GM19193 (cell line): Measurements from ENCODE around the gene PPFIA4.

Experiments used
- POLR2A ChIP-seq: IDR thresholded peaks from 4 replicates; pipeline ENCODE4 v1.6.1; 2011; ENCODE audit not compliant: insufficient read depth, insufficient read length; ENCODE audit errors: extremely low read depth

Gene PPFIA4

DNA sequence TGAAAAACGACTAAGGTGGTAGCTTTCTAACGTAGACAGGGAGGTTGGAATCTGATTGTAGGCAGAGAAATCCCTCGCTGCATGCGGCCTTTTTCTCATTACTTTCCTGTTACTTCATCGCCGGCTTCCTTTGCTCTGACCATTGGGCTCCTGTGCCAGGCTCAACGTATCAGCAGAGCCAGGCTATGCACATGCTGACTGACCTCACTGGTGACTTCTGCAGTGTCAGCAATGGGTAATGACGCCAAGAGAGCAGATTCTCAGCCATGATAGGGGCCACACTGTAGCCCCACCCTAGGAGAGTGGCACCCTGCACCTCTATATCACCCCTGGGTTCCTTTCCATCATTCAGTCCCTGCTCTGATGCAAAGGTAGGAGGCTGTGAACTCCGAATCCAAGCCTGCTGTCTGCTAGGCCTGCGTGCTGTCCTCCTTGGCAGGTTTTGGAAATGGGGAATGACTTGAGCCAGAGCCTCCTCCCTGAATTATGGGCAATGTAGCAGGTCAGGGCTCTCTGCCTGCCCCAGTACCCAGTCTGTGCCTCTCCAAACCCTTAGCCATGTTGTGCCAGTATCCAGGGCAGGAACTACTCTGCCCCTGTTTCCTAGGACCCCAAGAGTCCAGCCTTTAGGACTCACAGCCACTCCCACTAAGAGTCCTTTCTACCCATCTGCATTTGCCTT is 11.4 kb downstream of the PPFIA4 start:
- no peak for TF ChIP-seq POLR2A

- no peak for TF ChIP-seq POLR2A
These were observed 12.0 kb downstream of the PPFIA4 start for GRCh38 chr1:203038217-203038741.

DNA sequence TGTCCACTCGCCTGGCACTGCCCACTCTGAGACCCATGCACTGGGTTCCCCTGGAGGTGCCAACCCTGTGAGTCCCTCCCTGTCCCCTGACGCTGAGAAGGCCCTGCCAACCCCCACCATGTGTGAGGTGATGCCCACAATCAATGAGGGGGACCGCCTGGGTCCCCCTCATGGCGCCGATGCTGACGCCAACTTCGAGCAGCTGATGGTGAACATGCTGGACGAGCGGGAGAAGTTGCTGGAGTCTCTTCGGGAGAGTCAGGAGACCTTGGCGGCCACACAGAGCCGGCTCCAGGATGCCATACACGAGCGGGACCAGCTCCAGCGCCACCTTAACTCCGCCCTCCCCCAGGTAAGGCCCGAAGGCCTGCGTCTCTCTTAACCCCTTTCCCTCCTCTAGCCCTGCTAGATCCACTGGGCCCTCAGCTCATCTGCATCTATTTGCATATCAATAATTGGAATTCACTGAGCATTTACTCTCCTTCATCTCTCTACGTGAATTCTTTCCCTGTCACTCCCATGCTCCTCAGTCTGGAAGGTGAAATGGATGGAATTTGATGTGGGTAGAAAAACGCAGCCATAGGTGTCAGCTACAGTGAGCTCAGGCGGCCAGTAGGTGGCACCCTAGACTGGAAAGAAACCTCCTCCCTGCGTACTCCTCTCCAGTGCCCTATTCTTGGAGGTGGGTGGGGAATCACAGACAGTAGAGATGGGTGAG is 12.8 kb downstream of the PPFIA4 start:
- no peak for TF ChIP-seq POLR2A

DNA sequence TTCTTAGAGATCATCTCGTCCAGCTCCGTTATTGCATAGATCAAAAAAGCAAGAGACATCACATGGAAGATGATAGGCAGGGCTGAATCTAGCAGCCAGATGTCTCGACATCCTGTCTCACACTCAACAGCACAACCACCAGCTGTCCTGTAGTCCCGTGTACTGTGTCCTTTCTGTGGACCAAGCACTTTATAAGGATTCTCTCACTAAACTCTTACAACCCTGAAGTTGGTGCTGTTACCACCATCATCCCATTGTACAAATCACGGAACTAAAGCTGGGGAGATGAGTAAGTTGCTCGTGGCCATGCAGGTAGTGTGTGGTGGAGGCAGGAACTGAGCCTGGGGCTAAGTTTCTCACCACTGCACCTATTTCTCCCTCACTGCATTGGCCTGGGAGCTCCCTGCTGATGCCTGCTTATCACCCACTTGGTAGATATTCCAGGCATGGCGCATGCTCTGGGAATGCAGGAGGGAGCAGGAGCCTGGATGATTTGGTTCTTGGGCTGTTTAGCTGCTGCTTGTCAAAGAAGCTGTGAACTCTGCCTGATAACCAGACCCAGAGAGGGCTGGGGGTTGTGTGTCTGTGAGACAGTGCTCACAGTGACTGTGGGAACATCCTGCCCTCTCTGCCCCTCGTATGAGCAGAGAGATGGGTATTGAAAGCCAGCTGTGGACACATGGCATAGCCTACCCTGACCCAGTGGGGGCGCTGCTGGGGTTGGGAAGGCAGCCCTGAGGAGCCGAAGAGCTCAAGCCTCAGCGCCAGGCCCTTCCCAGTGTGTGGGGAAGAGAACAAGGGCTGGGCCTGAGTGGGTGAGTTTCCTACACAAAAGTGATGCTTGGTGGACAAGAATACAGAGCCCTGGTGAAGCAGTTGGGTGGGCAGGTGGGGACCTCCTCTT is 13.6 kb downstream of the PPFIA4 start:
- TF ChIP-seq POLR2A: no peak

GRCh38 chr1:203040513-203041275 is 14.4 kb downstream of the PPFIA4 start:
- no peak for TF ChIP-seq POLR2A

GRCh38 chr1:203041351-203041932 is 15.2 kb downstream of the PPFIA4 start:
- no peak for TF ChIP-seq POLR2A

DNA sequence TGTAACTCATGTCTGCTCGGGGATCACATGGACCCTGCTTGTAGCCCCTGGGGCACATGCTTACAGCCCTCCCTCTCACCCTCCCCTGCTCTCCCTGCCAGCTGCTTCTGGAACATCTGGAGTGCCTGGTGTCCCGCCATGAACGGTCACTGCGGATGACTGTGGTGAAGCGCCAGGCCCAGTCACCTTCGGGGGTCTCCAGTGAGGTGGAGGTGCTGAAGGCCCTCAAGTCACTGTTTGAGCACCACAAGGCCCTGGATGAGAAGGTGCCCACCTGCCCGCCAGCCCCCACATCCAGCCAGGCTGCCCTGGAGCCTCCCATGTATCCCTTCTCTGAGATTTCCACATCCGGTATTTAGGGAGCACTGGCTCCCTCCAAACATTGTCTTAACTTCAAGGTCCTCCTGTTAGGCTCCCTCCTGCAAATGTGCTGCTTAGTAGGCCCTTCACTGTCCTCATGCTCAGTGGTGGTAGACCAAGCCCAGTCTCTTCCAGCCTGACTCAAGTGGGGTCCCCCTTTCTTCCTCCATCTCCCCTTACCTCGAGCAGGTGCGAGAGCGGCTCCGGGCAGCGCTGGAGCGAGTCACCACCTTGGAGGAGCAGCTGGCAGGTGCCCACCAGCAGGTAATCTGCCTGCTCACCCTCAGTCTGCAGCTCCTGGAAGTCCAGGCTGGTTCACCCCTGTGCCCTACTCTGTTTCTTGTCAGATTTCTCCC is 17.7 kb downstream of the PPFIA4 start:
- no peak for TF ChIP-seq POLR2A

DNA sequence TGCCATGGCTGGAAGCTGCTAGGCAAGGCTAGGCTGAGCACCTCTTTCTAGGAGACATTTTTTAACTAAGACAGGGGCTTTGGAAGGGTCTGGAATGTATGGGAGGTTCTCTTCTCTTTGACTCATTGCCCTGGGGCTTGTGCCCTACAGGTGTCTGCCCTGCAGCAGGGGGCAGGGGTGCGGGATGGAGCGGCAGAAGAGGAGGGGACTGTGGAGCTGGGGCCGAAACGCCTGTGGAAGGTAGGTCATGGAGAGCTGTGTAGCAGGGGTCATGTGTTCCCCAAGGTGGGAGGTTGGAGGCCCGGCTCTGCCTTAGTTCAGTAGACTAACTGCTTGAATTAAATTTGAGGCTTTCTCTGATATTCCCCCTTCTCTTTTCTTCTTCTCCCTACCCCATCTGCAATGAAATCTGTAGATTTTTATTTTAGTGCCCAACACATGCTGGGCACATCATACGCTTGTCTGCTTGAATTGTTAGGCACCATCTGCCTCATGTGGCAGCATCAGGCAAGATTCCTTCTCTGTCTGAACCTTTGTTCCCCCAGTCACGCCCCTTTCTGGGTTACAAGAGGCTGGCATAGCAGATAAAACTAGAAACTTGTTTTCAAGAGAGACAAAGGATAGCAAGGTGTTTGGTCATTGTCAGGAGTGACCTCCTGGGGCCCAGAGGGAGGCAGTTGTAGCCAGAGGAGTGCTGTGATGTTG is 18.4 kb downstream of the PPFIA4 start:
- no peak for TF ChIP-seq POLR2A

DNA sequence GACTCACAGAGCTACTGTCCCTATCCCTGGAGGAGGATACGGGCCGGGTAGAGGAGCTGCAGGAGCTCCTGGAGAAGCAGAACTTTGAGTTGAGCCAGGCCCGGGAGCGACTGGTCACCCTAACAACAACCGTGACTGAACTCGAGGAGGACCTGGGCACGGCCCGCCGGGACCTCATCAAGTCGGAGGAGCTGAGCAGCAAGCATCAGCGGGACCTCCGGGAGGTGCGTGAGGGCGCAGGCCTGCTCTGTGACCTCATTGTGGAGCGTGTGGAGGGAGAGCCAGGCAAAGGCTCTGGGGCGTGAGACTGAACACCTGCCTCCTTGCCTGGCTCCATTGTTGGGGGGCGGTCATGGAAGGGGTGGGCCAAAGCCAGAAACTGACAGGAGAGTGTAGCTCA is 19.0 kb downstream of the PPFIA4 start:
- no peak for TF ChIP-seq POLR2A

GRCh38 chr1:203045821-203046594 is 19.7 kb downstream of the PPFIA4 start:
- TF ChIP-seq POLR2A: no peak

GRCh38 chr1:203046984-203047630 is 20.8 kb downstream of the PPFIA4 start:
- no peak for TF ChIP-seq POLR2A

DNA sequence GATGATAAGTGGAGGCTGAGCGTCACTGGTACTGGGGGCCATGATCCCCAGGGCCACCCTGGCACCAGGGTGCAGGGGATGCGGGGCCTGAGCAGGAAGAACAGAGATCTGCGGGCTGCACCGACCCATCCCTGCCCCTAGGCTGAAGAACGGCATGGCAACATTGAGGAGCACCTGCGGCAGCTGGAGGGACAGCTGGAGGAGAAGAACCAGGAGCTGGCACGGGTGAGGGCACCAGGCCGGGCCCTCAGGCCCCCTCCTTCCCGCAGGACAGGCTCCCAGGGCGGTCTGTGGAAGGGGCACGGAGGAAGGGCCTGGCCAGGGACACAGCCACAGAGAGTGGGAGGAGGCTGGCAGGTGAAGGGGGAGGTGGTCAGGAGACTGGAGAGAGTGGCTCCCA is 21.8 kb downstream of the PPFIA4 start:
- TF ChIP-seq POLR2A: no peak

GRCh38 chr1:203048555-203049051 is 22.3 kb downstream of the PPFIA4 start:
- no peak for TF ChIP-seq POLR2A
